ENCODE results near the gene VAMP2. TPM values are rescaled to one million over a fixed set of nuclear protein-coding genes. Genes with fewer than 3 reads are reported as not detected.
A peak's percentile ranks its signal among the peaks of the same experiment; 100 is the strongest.

Gene VAMP2
- total RNA-seq, 4 donors from 2014 or later: 43.5 to 58.9 (median 49.3) TPM

DNA sequence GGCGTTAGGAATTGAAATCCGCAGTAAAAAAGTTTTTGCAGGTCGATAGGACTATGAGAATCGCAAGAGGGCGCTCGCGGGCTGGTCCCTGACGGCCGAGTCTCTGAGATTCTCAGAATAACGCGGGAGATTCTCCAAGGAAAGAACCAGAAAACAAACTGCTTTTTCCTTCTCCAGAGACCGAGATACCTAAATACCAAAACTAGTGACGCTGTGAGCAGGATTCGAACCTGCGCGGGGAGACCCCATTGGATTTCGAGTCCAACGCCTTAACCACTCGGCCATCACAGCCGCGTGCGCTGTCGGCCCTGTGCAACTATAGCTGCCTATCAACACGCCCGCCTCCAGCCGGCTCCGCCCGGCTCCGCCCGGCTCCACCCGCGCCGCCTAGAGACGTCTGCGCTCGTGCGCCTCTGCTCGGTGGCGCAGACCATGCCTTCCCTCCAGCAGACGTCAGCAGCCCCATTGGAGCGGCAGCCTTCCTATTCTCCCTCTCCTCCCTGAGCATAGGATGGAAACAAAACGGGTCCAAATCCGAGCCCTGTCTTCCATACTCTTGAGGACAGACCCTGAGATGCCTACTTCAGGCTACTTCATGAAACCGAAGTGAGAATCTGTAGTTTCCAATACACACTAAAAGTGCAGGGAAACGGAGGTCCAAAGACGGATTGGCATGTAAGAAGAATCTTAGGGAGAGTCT lies 23.9 kb downstream of the VAMP2 start:
- H3K4me3 ChIP-seq (ENCODE audit: low read depth, poor library complexity, severe bottlenecking): no peak overlapping the region
- DNase-seq (ENCODE audit: low spot score in 2 of 2): peak; percentile 94 to 99
- intact Hi-C loops (cut with DNase I; ENCODE audit: low total_unique reads): no loop called here
- TF ChIP-seq POLR2A (IDR thresholded peaks at IDR 0.05): peak in 1 of 2 donors; percentile 6
- TF ChIP-seq, protein P1, sequence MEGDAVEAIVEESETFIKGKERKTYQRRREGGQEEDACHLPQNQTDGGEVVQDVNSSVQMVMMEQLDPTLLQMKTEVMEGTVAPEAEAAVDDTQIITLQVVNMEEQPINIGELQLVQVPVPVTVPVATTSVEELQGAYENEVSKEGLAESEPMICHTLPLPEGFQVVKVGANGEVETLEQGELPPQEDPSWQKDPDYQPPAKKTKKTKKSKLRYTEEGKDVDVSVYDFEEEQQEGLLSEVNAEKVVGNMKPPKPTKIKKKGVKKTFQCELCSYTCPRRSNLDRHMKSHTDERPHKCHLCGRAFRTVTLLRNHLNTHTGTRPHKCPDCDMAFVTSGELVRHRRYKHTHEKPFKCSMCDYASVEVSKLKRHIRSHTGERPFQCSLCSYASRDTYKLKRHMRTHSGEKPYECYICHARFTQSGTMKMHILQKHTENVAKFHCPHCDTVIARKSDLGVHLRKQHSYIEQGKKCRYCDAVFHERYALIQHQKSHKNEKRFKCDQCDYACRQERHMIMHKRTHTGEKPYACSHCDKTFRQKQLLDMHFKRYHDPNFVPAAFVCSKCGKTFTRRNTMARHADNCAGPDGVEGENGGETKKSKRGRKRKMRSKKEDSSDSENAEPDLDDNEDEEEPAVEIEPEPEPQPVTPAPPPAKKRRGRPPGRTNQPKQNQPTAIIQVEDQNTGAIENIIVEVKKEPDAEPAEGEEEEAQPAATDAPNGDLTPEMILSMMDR (IDR thresholded peaks at IDR 0.05): peak in 1 of 3 donors; percentile 96
- 1% methylated on average over 44 to 46 of the region's 46 CpGs for WGBS, 2 donors

DNA sequence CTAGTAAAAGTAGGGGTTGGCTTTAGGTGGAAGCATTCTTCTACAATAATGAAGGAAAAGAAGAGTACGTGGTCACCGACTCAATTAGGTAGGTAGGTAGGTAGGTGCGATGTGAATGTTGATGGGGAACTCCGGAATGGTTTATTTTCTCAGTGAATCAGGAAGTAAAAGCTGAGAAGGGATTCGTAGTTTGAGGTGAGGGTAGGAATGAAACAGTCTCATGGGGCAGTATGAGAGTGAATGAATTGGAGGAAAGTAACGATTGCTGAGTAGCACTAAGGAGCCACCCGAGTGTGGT lies 24.4 kb downstream of the VAMP2 start:
- intact Hi-C loops (cut with DNase I; ENCODE audit: low total_unique reads): no loop called here
- WGBS, 2 donors: 1 to 4% methylated on average over 7 of the region's 7 CpGs

DNA sequence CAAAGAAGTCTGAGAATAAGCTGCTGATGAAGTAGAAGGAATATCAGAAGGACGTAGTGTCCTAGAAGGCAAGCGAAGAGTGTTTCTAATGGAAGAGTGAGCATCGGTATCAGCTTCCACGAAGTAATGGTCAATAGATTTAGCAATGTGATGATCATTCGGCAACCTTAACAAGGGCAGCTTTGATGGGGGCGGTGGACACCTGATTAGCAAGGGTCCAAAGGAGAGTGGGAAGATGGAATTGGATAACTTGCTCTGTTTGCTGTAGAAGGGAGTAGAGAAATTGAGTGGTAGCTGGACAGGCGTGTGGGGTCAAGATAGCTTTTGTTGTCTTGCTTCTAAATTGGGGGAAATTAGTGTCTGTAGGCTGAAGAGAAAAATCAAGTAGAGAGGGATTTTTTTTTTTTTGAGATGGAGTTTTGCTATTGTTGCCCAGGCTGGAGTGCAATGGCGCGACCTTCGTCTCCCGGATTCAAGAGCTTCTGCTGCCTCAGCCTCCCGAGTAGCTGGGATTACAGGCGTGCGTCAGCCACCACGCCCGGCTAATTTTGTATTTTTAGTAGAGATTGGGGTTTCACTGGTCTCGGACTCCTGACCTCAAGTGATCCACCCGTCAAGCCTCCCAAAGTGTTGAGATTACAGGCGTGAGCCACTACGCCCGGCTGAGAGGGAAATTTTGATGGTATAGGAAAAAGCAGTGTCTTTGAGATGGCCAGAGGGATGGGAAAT lies 24.9 kb downstream of the VAMP2 start:
- no peak overlapping the region for H3K4me3 ChIP-seq (ENCODE audit: low read depth, poor library complexity, severe bottlenecking)
- peak in 1 of 2 donors; percentile 29 for DNase-seq (ENCODE audit: low spot score in 2 of 2)
- no peak for TF ChIP-seq POLR2A (IDR thresholded peaks at IDR 0.05)
- TF ChIP-seq, protein P1 (IDR thresholded peaks at IDR 0.05): no peak
- WGBS, 2 donors: 42 to 46% methylated on average over 21 of the region's 21 CpGs
- intact Hi-C loops (cut with DNase I; ENCODE audit: low total_unique reads): no loop called here

More for the DNA sequence above, 24.4 kb downstream of the VAMP2 start:
- DNase-seq (ENCODE audit: low spot score in 2 of 2): no peak
- TF ChIP-seq, protein P1 (IDR thresholded peaks at IDR 0.05): no peak
- no peak for TF ChIP-seq POLR2A (IDR thresholded peaks at IDR 0.05)
- H3K4me3 ChIP-seq (ENCODE audit: low read depth, poor library complexity, severe bottlenecking): no peak overlapping the region

DNA sequence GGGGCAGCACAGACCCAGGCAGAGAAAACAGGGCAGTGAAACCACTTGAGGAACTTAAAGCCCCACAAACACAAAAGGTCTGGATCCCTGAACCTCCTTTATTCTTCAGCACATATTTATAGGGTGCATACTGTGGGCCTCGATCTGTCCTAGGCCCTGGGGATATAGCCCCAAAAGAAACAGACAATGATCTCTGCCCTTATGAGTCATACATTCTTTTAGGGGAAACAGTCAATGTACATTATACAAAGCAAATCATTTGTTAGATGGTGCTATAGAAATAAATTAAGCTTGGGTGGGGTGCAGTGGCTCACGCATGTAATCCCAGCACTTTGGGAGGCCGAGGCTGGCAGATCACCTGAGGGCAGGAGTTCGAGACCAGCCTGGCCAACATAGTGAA lies 28.8 kb downstream of the VAMP2 start:
- WGBS, 2 donors: 80 to 85% methylated on average over 4 of the region's 4 CpGs
- no peak for DNase-seq (ENCODE audit: low spot score in 2 of 2)
- intact Hi-C loops (cut with DNase I; ENCODE audit: low total_unique reads): no loop called here
- TF ChIP-seq POLR2A (IDR thresholded peaks at IDR 0.05): no peak
- TF ChIP-seq, protein P1 (IDR thresholded peaks at IDR 0.05): no peak
- H3K4me3 ChIP-seq (ENCODE audit: low read depth, poor library complexity, severe bottlenecking): no peak overlapping the region

DNA sequence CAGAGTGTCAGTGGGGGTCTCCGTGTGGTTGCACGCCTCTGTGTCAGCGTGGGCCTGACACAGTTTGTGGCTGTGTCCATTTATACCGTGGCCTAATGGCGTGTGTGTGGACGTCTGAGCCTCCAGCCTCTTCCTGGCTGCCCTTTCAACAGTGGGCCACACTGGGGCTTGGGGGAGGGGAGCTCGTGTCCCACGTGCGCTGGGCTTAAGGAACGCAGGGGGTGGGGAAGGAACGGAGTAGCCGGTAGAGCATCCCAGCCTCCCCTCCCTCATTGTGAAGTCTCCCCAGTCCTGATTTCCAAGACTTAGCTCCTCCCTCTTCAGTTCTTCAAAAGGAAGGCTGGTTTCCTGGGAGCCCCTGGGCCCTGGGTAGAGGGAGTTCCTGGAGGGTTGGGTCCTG lies 29.3 kb downstream of the VAMP2 start:
- WGBS, 2 donors: 81% methylated on average over 12 of the region's 12 CpGs
- DNase-seq (ENCODE audit: low spot score in 2 of 2): no peak

More for the DNA sequence above, 29.3 kb downstream of the VAMP2 start:
- H3K4me3 ChIP-seq (ENCODE audit: low read depth, poor library complexity, severe bottlenecking): no peak overlapping the region
- intact Hi-C loops (cut with DNase I; ENCODE audit: low total_unique reads): no loop called here
- TF ChIP-seq POLR2A (IDR thresholded peaks at IDR 0.05): no peak
- TF ChIP-seq, protein P1 (IDR thresholded peaks at IDR 0.05): no peak
